ENCODE results near the gene ISG15. TPM values are rescaled to one million over a fixed set of nuclear protein-coding genes. Genes with fewer than 3 reads are reported as not detected.
"Not testable (repeated sequence)": the region's sequence is repeated elsewhere in the genome, so short reads cannot be mapped to it uniquely, and the experiment has no call there.

Gene ISG15
- total and polyA plus RNA-seq, 4 donors, result 12.7 to 234 (median 131) TPM

DNA sequence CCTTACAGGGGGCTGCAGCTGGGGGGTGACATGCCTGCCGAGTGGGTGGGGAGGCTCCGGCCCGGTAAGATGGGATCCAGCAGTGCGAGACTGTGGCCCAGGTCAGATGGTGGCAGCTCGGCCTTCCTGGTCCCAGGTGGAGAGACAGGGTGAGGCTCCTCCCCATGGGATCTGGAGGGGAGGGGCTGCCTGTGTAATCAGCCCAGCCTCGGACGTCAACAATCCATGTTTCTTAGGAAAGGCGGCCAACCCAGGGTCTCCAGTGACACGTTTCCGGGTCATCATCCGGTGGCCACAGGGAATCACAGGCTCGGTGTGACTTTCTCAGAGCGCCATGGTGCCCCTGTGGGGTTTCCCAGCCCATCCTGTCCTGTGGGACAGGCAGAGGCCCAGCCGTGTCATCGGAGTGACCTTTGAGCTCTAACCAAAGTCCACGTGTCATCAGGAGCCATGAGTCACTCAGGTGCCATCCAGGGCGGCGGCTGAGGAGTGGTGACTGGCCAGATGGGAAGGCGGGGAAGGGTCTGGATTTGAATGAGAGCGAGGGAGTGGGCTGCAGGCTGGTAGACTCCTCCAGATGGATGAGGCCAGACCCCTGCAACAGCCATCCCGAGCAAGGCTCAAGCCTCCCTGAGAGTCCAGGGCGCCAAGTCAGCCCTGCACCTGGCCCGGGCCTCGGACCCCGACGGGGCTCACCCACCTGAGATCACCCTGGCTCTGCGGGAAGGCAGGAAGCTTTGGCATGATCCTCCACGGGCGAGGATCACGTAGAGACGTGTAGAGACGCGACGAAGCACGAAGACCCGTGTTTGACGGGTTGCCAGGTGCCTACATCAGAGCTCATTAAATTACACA is 6.8 kb upstream of the ISG15 start:
- no peak overlapping the region for H3K27ac ChIP-seq (ENCODE audit: low read depth in 1 of 2, low read length in 1 of 2)
- no peaks in the 10 kb centered on the region for H3K9me3 ChIP-seq (ENCODE audit: control insufficient read depth in 4 of 4, insufficient read depth in 3 of 4, low read length in 3 of 4)
- no peaks in the 10 kb centered on the region for H3K36me3 ChIP-seq (ENCODE audit: control insufficient read depth in 4 of 4, insufficient read depth in 4 of 4, low read length in 4 of 4)
- H3K4me1 ChIP-seq (ENCODE audit: control insufficient read depth in 5 of 5, insufficient read depth in 5 of 5, low read length in 5 of 5), result peaks cover 0 to 17% (median 15%) of the 10 kb centered on the region in 5 donors
- 85 to 93% methylated on average over 37 of the region's 37 CpGs for WGBS, 2 donors
- H3K27me3 ChIP-seq (ENCODE audit: control insufficient read depth in 3 of 3, insufficient read depth in 3 of 3, low read length in 2 of 3), result no peaks in the 10 kb centered on the region
- H3K4me3 ChIP-seq, result no peak overlapping the region
- ATAC-seq (ENCODE audit: insufficient read depth, low FRiP score), result no peak
- DNase-seq, result no peak
- H3K9ac ChIP-seq (ENCODE audit: insufficient read depth in 1 of 2, low read length in 2 of 2), result no peak overlapping the region
- TF ChIP-seq, protein P1, sequence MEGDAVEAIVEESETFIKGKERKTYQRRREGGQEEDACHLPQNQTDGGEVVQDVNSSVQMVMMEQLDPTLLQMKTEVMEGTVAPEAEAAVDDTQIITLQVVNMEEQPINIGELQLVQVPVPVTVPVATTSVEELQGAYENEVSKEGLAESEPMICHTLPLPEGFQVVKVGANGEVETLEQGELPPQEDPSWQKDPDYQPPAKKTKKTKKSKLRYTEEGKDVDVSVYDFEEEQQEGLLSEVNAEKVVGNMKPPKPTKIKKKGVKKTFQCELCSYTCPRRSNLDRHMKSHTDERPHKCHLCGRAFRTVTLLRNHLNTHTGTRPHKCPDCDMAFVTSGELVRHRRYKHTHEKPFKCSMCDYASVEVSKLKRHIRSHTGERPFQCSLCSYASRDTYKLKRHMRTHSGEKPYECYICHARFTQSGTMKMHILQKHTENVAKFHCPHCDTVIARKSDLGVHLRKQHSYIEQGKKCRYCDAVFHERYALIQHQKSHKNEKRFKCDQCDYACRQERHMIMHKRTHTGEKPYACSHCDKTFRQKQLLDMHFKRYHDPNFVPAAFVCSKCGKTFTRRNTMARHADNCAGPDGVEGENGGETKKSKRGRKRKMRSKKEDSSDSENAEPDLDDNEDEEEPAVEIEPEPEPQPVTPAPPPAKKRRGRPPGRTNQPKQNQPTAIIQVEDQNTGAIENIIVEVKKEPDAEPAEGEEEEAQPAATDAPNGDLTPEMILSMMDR (IDR thresholded peaks at IDR 0.05; ENCODE audit: control extremely low read depth, extremely low read depth), result no peak

DNA sequence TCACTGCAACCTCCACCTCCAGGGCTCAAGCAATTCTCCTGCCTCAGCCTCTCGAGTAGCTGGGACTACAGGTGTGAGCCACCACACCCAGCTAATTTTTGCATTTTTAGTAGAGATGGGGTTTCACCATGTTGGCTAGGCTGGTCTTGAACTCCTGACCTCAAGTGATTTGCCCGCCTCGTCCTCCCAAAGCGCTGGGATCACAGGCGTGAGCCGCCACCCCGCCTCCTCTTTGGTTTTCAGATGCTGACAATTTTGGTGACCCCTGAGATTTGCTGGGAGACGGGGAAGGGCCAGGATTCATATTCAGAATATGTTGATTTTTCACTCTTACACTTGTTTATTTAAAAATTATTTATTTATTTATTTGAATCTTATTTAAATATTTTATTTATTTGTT is 3.2 kb upstream of the ISG15 start:
- not testable (repeated sequence) for H3K4me3 ChIP-seq; DNase-seq; ATAC-seq (ENCODE audit: insufficient read depth, low FRiP score); H3K27ac ChIP-seq (ENCODE audit: low read depth in 1 of 2, low read length in 1 of 2); H3K27me3 ChIP-seq (ENCODE audit: control insufficient read depth in 3 of 3, insufficient read depth in 3 of 3, low read length in 2 of 3); H3K9ac ChIP-seq (ENCODE audit: insufficient read depth in 1 of 2, low read length in 2 of 2); H3K9me3 ChIP-seq (ENCODE audit: control insufficient read depth in 4 of 4, insufficient read depth in 3 of 4, low read length in 3 of 4); H3K36me3 ChIP-seq (ENCODE audit: control insufficient read depth in 4 of 4, insufficient read depth in 4 of 4, low read length in 4 of 4)
- 96 to 97% methylated on average over 8 of the region's 8 CpGs for WGBS, 2 donors
- H3K4me1 ChIP-seq (ENCODE audit: control insufficient read depth in 5 of 5, insufficient read depth in 5 of 5, low read length in 5 of 5), result peaks cover 0 to 27% (median 12%) of the 10 kb centered on the region in 5 donors

DNA sequence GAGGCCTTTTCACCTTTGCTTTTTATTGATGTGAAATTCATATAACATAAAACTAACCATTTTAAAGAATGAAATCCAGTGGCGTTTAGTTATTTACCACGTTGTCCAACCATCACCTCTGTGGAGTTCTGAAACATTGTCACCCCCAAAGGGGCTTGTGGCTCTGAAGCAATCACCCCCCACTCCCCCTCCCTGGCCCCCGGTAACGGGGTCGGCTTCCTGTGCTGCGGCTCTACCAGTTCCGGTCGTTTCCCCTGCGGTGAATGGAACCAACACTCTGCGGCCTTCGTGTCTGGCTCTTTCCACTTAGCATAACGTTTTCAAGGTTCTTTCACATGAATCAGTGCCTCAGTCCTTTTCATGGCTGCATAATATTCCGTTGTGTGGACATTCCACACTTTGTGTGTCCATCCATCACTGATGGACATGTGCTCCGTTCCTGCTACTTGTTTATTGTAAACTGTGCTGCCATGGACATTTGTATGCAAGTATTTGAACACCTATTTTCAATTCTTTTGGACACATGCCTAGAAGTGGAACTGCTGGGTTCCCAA is 1.8 kb upstream of the ISG15 start:
- no peak overlapping the region for H3K9ac ChIP-seq (ENCODE audit: insufficient read depth in 1 of 2, low read length in 2 of 2)
- no peaks in the 10 kb centered on the region for H3K9me3 ChIP-seq (ENCODE audit: control insufficient read depth in 4 of 4, insufficient read depth in 3 of 4, low read length in 3 of 4)
- H3K27ac ChIP-seq (ENCODE audit: low read depth in 1 of 2, low read length in 1 of 2), result no peak overlapping the region
- WGBS, 2 donors, result 77 to 78% methylated on average over 14 of the region's 14 CpGs
- H3K36me3 ChIP-seq (ENCODE audit: control insufficient read depth in 4 of 4, insufficient read depth in 4 of 4, low read length in 4 of 4), result no peaks in the 10 kb centered on the region
- no peak for ATAC-seq (ENCODE audit: insufficient read depth, low FRiP score)
- peaks cover 0 to 16% (median 3%) of the 10 kb centered on the region in 5 donors for H3K4me1 ChIP-seq (ENCODE audit: control insufficient read depth in 5 of 5, insufficient read depth in 5 of 5, low read length in 5 of 5)
- TF ChIP-seq, protein P1 (IDR thresholded peaks at IDR 0.05; ENCODE audit: control extremely low read depth, extremely low read depth), result no peak
- DNase-seq, result no peak
- H3K4me3 ChIP-seq, result no peak overlapping the region
- no peaks in the 10 kb centered on the region for H3K27me3 ChIP-seq (ENCODE audit: control insufficient read depth in 3 of 3, insufficient read depth in 3 of 3, low read length in 2 of 3)

DNA sequence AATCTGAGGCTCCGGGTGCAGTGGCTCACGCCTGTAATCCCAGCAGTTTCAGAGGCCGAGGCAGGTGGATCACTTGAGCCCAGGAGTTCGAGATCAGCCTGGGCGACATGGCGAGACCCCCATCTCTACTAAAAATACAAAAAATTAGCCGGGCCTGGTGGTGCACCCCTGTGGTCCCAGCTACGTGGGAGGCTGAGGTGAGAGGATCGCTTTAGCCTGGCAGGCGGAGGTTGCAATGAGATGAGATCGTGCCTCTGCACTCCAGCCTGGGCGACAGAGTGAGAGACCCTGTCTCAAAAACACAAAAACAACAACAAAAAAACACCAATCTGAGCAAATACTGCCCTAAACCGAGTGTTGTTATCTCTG is 577 bp upstream of the ISG15 start:
- H3K27ac ChIP-seq (ENCODE audit: low read depth in 1 of 2, low read length in 1 of 2), result peak overlapping the region; percentile 46 to 76
- 59 to 68% methylated on average over 13 of the region's 13 CpGs for WGBS, 2 donors
- DNase-seq, result not testable (repeated sequence)

More for the DNA sequence above, 577 bp upstream of the ISG15 start:
- H3K27me3 ChIP-seq (ENCODE audit: control insufficient read depth in 3 of 3, insufficient read depth in 3 of 3, low read length in 2 of 3); H3K4me3 ChIP-seq; H3K36me3 ChIP-seq (ENCODE audit: control insufficient read depth in 4 of 4, insufficient read depth in 4 of 4, low read length in 4 of 4); ATAC-seq (ENCODE audit: insufficient read depth, low FRiP score); H3K9me3 ChIP-seq (ENCODE audit: control insufficient read depth in 4 of 4, insufficient read depth in 3 of 4, low read length in 3 of 4): not testable (repeated sequence)
- Histone ChIP-seq H3K4me1 (ENCODE audit: control insufficient read depth in 5 of 5, insufficient read depth in 5 of 5, low read length in 5 of 5) (peaks cover 0 to 16% (median 3%) of the 10 kb centered on the region in 5 donors), H3K9ac (ENCODE audit: insufficient read depth in 1 of 2, low read length in 2 of 2) (peak overlapping the region in 1 of 2 donors; percentile 96)
